AG10803 (cell line): Measurements from ENCODE around the gene NFE2L2.
A peak's percentile ranks its signal among the peaks of the same experiment; 100 is the strongest.

ENCODE experiments used
- DNase-seq: peaks from one replicate; pipeline ENCODE4 v3.0.0; 2010; ENCODE audit warnings: low read depth
- H3K4me3 ChIP-seq: 2 replicates; pipeline ENCODE4 v1.5.1; 2011; ENCODE audit warnings: mild to moderate bottlenecking, low read length, control low read depth
- TF ChIP-seq, protein P1 (sequence below): conservative IDR thresholded peaks from 2 replicates; pipeline ENCODE4 v1.5.1; 2011; ENCODE audit warnings: mild to moderate bottlenecking, low read length, control low read depth, inconsistent platforms

The NFE2L2 gene

GRCh38 chr2:177302552-177302951 lies 38.0 kb upstream of the NFE2L2 start:
- no peak for DNase-seq
- TF ChIP-seq, protein P1, sequence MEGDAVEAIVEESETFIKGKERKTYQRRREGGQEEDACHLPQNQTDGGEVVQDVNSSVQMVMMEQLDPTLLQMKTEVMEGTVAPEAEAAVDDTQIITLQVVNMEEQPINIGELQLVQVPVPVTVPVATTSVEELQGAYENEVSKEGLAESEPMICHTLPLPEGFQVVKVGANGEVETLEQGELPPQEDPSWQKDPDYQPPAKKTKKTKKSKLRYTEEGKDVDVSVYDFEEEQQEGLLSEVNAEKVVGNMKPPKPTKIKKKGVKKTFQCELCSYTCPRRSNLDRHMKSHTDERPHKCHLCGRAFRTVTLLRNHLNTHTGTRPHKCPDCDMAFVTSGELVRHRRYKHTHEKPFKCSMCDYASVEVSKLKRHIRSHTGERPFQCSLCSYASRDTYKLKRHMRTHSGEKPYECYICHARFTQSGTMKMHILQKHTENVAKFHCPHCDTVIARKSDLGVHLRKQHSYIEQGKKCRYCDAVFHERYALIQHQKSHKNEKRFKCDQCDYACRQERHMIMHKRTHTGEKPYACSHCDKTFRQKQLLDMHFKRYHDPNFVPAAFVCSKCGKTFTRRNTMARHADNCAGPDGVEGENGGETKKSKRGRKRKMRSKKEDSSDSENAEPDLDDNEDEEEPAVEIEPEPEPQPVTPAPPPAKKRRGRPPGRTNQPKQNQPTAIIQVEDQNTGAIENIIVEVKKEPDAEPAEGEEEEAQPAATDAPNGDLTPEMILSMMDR, result no peak
- H3K4me3 ChIP-seq, result no peak overlapping the region

DNA sequence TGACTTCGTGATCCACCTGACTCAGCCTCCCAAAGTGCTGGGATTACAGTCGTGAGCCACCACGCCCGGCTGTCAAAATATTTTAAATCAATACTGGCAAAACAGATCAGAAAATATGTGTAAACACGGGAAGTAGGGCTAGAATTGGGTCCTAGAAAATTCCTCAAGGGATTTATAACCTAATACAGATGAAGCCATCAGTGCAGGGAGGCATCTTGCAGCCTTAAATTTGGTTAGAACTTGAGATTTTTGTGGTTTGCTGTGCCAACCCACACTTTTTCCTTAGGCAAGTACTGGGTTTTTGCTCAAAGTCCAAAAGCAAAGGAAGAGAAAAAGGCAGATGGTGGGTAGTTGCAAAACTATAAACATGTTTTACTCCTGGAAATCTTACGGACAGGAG lies 33.7 kb upstream of the NFE2L2 start:
- H3K4me3 ChIP-seq, result no peak overlapping the region
- TF ChIP-seq, protein P1, result no peak
- DNase-seq, result peak; percentile 90

DNA sequence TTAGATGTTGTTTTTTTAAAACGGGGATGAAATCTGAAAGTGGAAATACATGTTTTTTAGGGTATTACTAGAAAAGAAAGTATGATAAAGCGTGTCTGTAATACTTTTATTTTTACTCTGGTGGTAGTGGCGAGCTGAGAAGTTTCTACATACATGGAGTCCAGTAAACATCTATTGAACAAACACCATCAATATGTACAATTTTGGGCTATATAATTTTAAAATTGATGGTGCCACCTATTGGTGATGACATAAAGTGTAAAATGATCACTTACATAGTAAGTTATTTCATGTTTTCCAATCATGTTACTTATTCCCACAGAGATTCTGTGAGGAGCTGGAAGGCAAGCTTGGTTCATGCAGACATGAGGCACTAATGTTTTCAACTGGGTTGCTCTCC lies 31.5 kb upstream of the NFE2L2 start:
- DNase-seq, result peak; percentile 30
- TF ChIP-seq, protein P1, result peak; percentile 30; the same call in 1 of the 2 replicates
- H3K4me3 ChIP-seq, result no peak overlapping the region

DNA sequence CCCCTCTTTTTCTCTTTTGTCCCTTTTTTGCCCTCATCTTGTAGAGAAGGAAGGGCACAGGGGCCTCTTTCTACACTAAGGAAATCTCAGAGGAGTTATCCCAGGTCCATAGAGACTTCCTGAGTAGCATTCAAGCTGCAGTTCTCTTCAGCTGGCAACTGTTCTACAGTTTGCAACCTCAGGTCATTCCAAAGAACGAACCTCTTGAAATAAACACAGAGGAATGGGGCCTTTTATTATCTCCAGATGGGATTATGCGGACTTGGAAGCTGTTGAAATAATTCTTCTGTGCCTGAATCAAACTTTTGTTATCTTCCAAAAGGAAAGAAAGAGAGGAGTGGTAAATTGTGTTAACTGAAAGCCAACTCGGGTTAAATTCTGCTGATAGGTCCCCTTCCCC lies 31.0 kb upstream of the NFE2L2 start:
- peak; percentile 89 for DNase-seq
- H3K4me3 ChIP-seq, result peak overlapping the region; percentile 15; the same call in 1 of the 2 replicates
- TF ChIP-seq, protein P1, result no peak

GRCh38 chr2:177291701-177292100 lies 27.2 kb upstream of the NFE2L2 start:
- TF ChIP-seq, protein P1, result no peak
- no peak for DNase-seq
- H3K4me3 ChIP-seq, result no peak overlapping the region

GRCh38 chr2:177289824-177290628 lies 25.5 kb upstream of the NFE2L2 start:
- no peak for DNase-seq
- H3K4me3 ChIP-seq, result no peak overlapping the region
- TF ChIP-seq, protein P1, result no peak

- no peak overlapping the region for H3K4me3 ChIP-seq
- no peak for DNase-seq
- TF ChIP-seq, protein P1, result no peak
Observed at GRCh38 chr2:177287814-177288213, 23.3 kb upstream of the NFE2L2 start.
